AG10803 (cell line): ENCODE data around the gene ZMYM2.

Source experiments
- DNase-seq: peaks from one replicate; pipeline ENCODE4 v3.0.0; 2010; ENCODE audit warnings: low read depth
- H3K4me3 ChIP-seq: 2 replicates; pipeline ENCODE4 v1.5.1; 2011; ENCODE audit warnings: mild to moderate bottlenecking, low read length, control low read depth
- TF ChIP-seq, protein P1 (sequence below): conservative IDR thresholded peaks from 2 replicates; pipeline ENCODE4 v1.5.1; 2011; ENCODE audit warnings: mild to moderate bottlenecking, low read length, control low read depth, inconsistent platforms

ZMYM2 gene

DNA sequence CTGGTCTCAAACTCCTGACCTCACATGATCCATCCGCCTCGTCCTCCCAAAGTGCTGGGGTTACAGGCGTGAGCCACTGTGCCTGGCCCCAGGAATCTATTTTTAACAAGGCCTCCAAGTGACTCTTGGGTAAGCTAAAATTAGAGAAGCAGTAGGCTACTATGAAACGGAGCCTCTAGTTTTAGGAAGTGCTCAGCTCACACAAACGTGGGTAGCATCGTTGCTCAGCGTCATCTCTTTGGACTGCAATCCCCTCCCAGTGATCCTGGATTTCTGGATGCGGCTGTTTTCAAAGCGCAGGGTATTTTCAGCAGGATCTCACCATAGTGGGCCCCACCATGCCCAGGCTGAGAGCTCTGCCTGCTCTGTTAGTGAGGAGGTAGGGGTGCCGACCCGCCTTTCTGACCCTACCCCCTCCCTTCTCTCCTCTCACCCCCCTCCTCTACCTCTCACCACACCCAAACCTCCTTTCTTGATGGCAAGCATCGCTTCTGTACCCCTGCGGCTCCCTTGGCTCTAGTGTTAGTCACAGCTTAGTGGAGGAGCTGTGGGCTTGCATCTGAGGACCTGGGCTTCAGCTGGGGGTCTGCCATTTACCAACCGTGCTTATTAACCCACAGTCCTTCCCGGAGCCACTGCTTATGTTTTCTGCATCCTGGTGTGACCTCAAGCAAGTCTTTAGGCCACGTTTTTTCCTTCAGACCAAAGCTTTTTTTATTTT, 168.2 kb downstream of the ZMYM2 start:
- H3K4me3 ChIP-seq = no peak overlapping the region
- TF ChIP-seq, protein P1, sequence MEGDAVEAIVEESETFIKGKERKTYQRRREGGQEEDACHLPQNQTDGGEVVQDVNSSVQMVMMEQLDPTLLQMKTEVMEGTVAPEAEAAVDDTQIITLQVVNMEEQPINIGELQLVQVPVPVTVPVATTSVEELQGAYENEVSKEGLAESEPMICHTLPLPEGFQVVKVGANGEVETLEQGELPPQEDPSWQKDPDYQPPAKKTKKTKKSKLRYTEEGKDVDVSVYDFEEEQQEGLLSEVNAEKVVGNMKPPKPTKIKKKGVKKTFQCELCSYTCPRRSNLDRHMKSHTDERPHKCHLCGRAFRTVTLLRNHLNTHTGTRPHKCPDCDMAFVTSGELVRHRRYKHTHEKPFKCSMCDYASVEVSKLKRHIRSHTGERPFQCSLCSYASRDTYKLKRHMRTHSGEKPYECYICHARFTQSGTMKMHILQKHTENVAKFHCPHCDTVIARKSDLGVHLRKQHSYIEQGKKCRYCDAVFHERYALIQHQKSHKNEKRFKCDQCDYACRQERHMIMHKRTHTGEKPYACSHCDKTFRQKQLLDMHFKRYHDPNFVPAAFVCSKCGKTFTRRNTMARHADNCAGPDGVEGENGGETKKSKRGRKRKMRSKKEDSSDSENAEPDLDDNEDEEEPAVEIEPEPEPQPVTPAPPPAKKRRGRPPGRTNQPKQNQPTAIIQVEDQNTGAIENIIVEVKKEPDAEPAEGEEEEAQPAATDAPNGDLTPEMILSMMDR = no peak
- no peak for DNase-seq

GRCh38 chr13:20127262-20127561, 168.7 kb downstream of the ZMYM2 start:
- peak overlapping the region; percentile 52 for H3K4me3 ChIP-seq
- no peak for DNase-seq
- TF ChIP-seq, protein P1 = no peak

- DNase-seq = peak; percentile 47
Observed at GRCh38 chr13:20127562-20128458, 169.3 kb downstream of the ZMYM2 start.

GRCh38 chr13:20128459-20128931, 170.0 kb downstream of the ZMYM2 start:
- no peak for DNase-seq
- 0 out of 2 replicates have a peak overlapping the region, but pooled peaks have one; percentile 3 for H3K4me3 ChIP-seq
- TF ChIP-seq, protein P1 = no peak

More at GRCh38 chr13:20127562-20128458, 169.3 kb downstream of the ZMYM2 start:
- TF ChIP-seq, protein P1 = peak; percentile 39
- peak overlapping the region; percentile 52 for H3K4me3 ChIP-seq

- no peak for DNase-seq
- H3K4me3 ChIP-seq = no peak overlapping the region
- TF ChIP-seq, protein P1 = no peak
Observed at GRCh38 chr13:20129076-20129475, 170.5 kb downstream of the ZMYM2 start.

DNA sequence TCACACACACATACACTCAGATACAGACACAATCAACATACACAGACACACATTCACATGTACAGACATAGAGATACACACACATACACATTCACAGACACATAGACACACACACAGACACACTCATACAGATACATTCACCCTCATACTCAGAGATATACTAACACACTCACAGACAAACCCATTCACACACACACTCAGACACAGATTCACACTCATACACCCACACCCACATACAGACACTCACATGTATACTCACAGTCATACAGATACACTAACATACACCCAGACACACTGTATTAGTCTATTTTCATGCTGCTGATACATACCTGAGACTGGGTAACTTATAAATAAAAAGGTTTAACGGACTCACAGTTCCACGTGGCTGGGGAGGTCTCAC, 171.5 kb downstream of the ZMYM2 start:
- TF ChIP-seq, protein P1 = no peak
- H3K4me3 ChIP-seq = no peak overlapping the region
- no peak for DNase-seq
